ENCODE measurements around the gene RAPGEF1.

Gene RAPGEF1

DNA sequence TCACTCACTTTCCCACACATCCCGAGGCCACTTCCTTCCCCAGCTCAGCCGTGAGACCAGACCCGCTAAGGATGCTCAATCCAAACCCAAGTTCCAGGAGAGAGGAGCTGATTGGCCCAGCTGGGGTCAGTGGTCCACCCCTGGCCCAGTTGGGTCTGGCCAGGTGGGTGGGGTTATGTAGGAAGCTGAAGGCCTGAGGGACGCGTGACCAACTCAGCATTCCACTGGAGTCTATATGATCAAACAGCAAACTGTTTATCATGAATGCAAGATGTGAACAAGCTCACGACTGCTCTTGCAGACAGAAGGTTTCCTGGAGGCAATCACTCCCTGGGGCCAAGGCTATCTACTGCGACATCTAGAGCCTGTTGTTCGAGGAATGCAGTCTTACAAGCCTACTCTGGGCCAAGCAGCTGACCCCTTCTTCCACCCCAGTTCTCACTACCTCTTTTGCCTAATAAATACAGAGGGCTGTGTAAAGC lies 4.9 kb upstream of the RAPGEF1 start:
- in situ Hi-C loops (cut with HindIII; ENCODE audit: low pct_unique_long_range_greater_than_20kb, low sequenced_read_pairs): no loop called here
- TF ChIP-seq JUND (IDR thresholded peaks at IDR 0.05; ENCODE audit: low read depth): no peak
- DNase-seq (ENCODE audit: low read depth in 1 of 2, low spot score in 1 of 2): peak in 1 of 2 experiments; percentile 89

DNA sequence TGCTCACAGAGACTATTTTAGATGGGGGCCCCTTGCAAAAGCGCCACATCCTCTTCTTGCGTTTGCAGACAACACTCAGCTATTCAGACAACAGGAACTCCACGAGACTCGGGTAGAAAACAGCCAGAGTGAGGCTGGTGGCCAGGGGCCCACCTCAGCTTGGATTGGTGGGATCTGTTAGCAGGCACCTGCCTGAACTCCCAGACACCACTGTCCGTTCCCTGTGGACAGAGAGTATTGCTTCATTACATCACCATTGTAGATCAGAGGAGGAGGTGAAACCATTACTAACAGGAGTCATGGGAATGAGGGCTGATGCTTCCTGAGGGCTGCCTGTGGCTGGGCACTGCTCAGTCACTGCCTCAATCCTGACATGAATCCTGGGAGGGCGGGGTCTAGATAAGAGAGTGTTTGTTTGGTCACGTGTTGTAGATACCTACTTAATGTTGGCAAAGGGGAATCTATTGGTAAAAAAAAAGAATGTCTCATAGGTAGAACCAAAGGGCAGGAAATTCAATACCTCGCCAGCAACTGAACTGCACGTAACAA lies 4.4 kb upstream of the RAPGEF1 start:
- DNase-seq (ENCODE audit: low read depth in 1 of 2, low spot score in 1 of 2): no peak
- in situ Hi-C loops (cut with HindIII; ENCODE audit: low pct_unique_long_range_greater_than_20kb, low sequenced_read_pairs): no loop called here
- no peak for TF ChIP-seq JUND (IDR thresholded peaks at IDR 0.05; ENCODE audit: low read depth)

GRCh38 chr9:131743501-131743900 lies 3.6 kb upstream of the RAPGEF1 start:
- in situ Hi-C loops (cut with HindIII; ENCODE audit: low pct_unique_long_range_greater_than_20kb, low sequenced_read_pairs): no loop called here

GRCh38 chr9:131743096-131743495 lies 3.2 kb upstream of the RAPGEF1 start:
- DNase-seq (ENCODE audit: low read depth in 1 of 2, low spot score in 1 of 2): no peak
- in situ Hi-C loops (cut with HindIII; ENCODE audit: low pct_unique_long_range_greater_than_20kb, low sequenced_read_pairs): no loop called here
- no peak for TF ChIP-seq JUND (IDR thresholded peaks at IDR 0.05; ENCODE audit: low read depth)

More at GRCh38 chr9:131743501-131743900, 3.6 kb upstream of the RAPGEF1 start:
- TF ChIP-seq JUND (IDR thresholded peaks at IDR 0.05; ENCODE audit: low read depth): no peak
- DNase-seq (ENCODE audit: low read depth in 1 of 2, low spot score in 1 of 2): no peak

DNA sequence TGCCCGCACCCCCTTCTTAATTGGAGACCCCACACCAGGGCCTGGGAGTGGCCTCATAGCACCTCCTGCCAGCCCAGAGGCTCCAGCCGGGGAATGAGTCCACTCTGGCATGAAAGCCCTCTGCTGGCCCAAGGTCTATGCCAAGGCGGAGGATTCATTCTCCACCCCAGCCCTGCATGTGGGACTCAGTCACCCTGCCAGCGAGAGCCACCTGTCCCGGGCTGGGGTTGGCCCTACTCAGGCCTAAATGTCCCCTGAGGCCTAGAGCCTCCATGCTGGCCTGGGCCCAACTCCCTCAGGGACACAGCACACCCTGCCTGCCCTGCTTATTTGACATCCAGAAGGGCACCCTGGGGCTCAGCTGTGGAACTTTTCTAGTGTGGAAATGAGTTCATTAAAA lies 1.0 kb upstream of the RAPGEF1 start:
- DNase-seq (ENCODE audit: low read depth in 1 of 2, low spot score in 1 of 2): peak in 1 of 2 experiments; percentile 42
- in situ Hi-C loops (cut with HindIII; ENCODE audit: low pct_unique_long_range_greater_than_20kb, low sequenced_read_pairs): no loop called here
- no peak for TF ChIP-seq JUND (IDR thresholded peaks at IDR 0.05; ENCODE audit: low read depth)

DNA sequence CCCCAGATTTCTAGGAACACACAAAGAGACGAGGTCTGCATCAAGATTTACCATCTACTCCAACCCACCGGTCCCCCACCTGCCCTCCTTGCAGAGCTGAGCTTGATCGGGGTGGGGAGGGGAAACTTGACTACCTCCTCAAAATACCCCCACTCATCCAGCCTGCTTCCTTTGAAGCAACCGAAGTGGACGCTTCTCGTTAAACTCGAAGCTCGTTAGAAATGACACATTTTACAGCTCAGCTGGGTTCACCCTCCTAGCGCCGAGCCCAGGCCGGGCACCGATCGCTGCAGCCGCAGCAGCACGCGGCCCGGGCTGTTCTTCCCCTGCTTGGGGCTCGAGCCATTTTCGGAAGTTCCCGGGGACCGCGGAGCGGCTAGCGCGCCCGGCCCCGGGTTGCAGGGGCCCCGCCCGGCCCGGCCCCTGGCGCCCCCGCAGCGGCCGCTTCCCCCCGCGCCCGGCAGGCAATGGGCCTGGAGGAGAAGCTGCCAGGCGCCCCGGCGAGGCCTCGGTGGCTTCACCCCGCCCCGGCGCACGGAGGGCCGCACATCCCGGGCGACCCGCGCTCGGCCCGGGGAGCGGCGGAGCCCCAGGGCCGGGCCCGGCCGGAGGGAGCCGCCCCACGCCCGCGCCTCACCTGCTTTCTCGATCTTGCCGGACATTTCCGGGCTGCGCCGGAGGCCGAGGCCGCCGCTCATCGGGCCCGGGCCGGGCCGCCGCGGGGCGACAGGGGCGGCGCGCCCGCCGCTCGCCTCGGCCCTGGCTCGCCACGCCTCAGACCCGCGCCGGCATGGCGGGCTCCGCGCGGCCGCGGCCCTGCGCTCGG lies 530 bp downstream of the RAPGEF1 start:
- TF ChIP-seq JUND (IDR thresholded peaks at IDR 0.05; ENCODE audit: low read depth): no peak
- in situ Hi-C loops (cut with HindIII; ENCODE audit: low pct_unique_long_range_greater_than_20kb, low sequenced_read_pairs): no loop called here
- DNase-seq (ENCODE audit: low read depth in 1 of 2, low spot score in 1 of 2): peak in 1 of 2 experiments; percentile 36

GRCh38 chr9:131738293-131739132 lies 1.4 kb downstream of the RAPGEF1 start:
- in situ Hi-C loops (cut with HindIII; ENCODE audit: low pct_unique_long_range_greater_than_20kb, low sequenced_read_pairs): no loop called here
- no peak for TF ChIP-seq JUND (IDR thresholded peaks at IDR 0.05; ENCODE audit: low read depth)
- peak; percentile 59 to 94 for DNase-seq (ENCODE audit: low read depth in 1 of 2, low spot score in 1 of 2)

DNA sequence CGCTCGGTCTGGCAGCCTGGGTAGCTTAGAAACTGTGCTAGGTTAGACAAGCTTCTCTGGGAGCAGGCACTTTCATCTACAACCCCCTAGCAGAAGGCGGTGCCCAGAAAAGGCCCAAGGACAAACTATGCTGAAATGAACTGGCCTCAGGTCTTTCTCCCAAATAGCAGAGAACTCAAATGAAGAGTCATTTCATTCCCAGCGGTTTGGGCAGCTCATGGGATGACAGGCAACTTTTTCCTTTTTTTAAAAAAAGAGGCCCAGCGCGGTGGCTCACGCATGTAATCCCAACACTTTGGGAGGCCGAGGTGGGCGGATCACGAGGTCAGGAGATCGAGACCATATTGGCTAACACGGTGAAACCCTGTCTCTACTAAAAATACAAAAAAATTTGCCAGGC lies 2.5 kb downstream of the RAPGEF1 start:
- in situ Hi-C loops (cut with HindIII; ENCODE audit: low pct_unique_long_range_greater_than_20kb, low sequenced_read_pairs): no loop called here
- no peak for TF ChIP-seq JUND (IDR thresholded peaks at IDR 0.05; ENCODE audit: low read depth)
- DNase-seq (ENCODE audit: low read depth in 1 of 2, low spot score in 1 of 2): no peak

DNA sequence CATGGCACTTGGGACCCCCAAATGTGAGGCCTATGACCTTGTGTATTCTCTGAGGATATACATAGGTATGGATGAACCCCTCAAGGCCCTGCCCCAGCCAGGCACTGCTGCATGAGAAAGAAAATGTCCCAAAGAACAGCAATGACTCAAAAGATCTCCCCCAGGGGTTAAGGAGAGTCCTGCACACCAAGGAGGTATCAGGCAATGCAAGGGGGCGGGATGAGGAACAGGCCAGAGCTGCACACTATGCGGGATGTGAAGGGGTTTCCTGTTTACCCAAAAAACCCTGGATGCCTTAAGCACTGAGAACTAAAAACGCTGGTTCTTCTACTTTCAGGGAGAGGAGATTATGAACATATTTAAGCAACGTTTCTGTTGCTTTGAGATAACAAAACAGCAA lies 3.4 kb downstream of the RAPGEF1 start:
- in situ Hi-C loops (cut with HindIII; ENCODE audit: low pct_unique_long_range_greater_than_20kb, low sequenced_read_pairs): no loop called here
- TF ChIP-seq JUND (IDR thresholded peaks at IDR 0.05; ENCODE audit: low read depth): no peak
- DNase-seq (ENCODE audit: low read depth in 1 of 2, low spot score in 1 of 2): no peak

GRCh38 chr9:131735238-131736128 lies 4.4 kb downstream of the RAPGEF1 start:
- no peak for TF ChIP-seq JUND (IDR thresholded peaks at IDR 0.05; ENCODE audit: low read depth)
- in situ Hi-C loops (cut with HindIII; ENCODE audit: low pct_unique_long_range_greater_than_20kb, low sequenced_read_pairs): no loop called here
- no peak for DNase-seq (ENCODE audit: low read depth in 1 of 2, low spot score in 1 of 2)

GRCh38 chr9:131734781-131735180 lies 5.1 kb downstream of the RAPGEF1 start:
- in situ Hi-C loops (cut with HindIII; ENCODE audit: low pct_unique_long_range_greater_than_20kb, low sequenced_read_pairs): no loop called here
- no peak for DNase-seq (ENCODE audit: low read depth in 1 of 2, low spot score in 1 of 2)
- TF ChIP-seq JUND (IDR thresholded peaks at IDR 0.05; ENCODE audit: low read depth): no peak

DNA sequence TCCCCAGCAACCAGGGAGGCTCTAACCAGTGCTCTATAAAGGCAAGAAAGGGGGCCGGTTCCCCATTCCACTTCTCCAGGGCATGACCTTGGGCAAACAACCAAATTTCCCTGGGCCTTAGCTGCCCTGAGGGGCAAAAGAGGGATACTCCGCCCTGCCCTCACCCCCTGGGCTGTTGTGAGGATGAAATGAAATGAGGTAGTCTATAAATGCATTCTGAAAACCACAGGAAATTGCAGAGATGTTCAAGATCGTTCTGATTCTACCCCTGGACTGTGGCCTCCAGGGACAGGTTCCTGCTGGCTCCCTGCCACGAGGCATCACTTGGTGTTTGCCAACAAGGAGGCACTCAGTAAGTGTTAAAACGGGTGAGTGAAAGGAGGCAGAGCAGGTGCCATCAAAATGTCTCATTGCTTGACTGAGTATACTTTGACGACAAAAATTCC lies 5.7 kb downstream of the RAPGEF1 start:
- DNase-seq (ENCODE audit: low read depth in 1 of 2, low spot score in 1 of 2): peak; percentile 50 to 65
- no peak for TF ChIP-seq JUND (IDR thresholded peaks at IDR 0.05; ENCODE audit: low read depth)
- in situ Hi-C loops (cut with HindIII; ENCODE audit: low pct_unique_long_range_greater_than_20kb, low sequenced_read_pairs): no loop called here

Measured in T47D (cell line).